NCI-H524 treated with DMSO at 0.1 percent for 48 hours (cell line): ENCODE measurements around the gene SPECC1.
"Not testable (repeated sequence)": the region's sequence is repeated elsewhere in the genome, so short reads cannot be mapped to it uniquely, and the experiment has no call there.

Experiments
- DNase-seq: peaks from one replicate; lab custom pipeline; 2025; lab: John Stamatoyannopoulos, UW

SPECC1 gene

GRCh38 chr17:20127360-20128035 is 118.3 kb downstream of the SPECC1 start:
- DNase-seq: no peak

GRCh38 chr17:20128036-20128667 is 119.0 kb downstream of the SPECC1 start:
- no peak for DNase-seq

GRCh38 chr17:20133517-20133916 is 124.4 kb downstream of the SPECC1 start:
- DNase-seq: no peak

- DNase-seq: no peak
Observed at GRCh38 chr17:20141198-20141972, 132.2 kb downstream of the SPECC1 start.

- no peak for DNase-seq
Observed at GRCh38 chr17:20142268-20142667, 133.1 kb downstream of the SPECC1 start.

- no peak for DNase-seq
Observed at GRCh38 chr17:20143740-20144139, 134.6 kb downstream of the SPECC1 start.

- DNase-seq: no peak
Observed at GRCh38 chr17:20145567-20145966, 136.4 kb downstream of the SPECC1 start.

GRCh38 chr17:20149251-20149650 is 140.1 kb downstream of the SPECC1 start:
- no peak for DNase-seq

- no peak for DNase-seq
Observed at GRCh38 chr17:20151174-20151573, 142.0 kb downstream of the SPECC1 start.

GRCh38 chr17:20153231-20153630 is 144.1 kb downstream of the SPECC1 start:
- DNase-seq: no peak

GRCh38 chr17:20154286-20155000 is 145.3 kb downstream of the SPECC1 start:
- DNase-seq: no peak

- DNase-seq: peak; percentile 97
Observed at GRCh38 chr17:20155258-20156195, 146.4 kb downstream of the SPECC1 start.

- DNase-seq: no peak
Observed at GRCh38 chr17:20156196-20157000, 147.2 kb downstream of the SPECC1 start.

- DNase-seq: no peak
Observed at GRCh38 chr17:20157001-20157310, 147.8 kb downstream of the SPECC1 start.

GRCh38 chr17:20158580-20158979 is 149.4 kb downstream of the SPECC1 start:
- DNase-seq: no peak

- no peak for DNase-seq
Observed at GRCh38 chr17:20159406-20160069, 150.4 kb downstream of the SPECC1 start.

- DNase-seq: not testable (repeated sequence)
Observed at GRCh38 chr17:20165516-20165915, 156.4 kb downstream of the SPECC1 start.

GRCh38 chr17:20170085-20170484 is 160.9 kb downstream of the SPECC1 start:
- no peak for DNase-seq

GRCh38 chr17:20171741-20172365 is 162.7 kb downstream of the SPECC1 start:
- no peak for DNase-seq

- DNase-seq: no peak
Observed at GRCh38 chr17:20172376-20172775, 163.2 kb downstream of the SPECC1 start.
